ENCODE data around the gene NRL.
A peak's percentile ranks its signal among the peaks of the same experiment; 100 is the strongest.
"Not testable (repeated sequence)": the region's sequence is repeated elsewhere in the genome, so short reads cannot be mapped to it uniquely, and the experiment has no call there.

NRL gene

GRCh38 chr14:24051789-24052655, 62.7 kb downstream of the NRL start, which contains the start of gene CARMIL3:
Gene CARMIL3 (plus strand): TSS chr14:24052009. CDS start chr14:24052154, 145 bp downstream.
- peak; percentile 67 for DNase-seq

- no peak for DNase-seq
These were observed 63.5 kb downstream of the NRL start for GRCh38 chr14:24051176-24051788.

- not testable (repeated sequence) for DNase-seq
These were observed 64.0 kb downstream of the NRL start for GRCh38 chr14:24050753-24051152.

GRCh38 chr14:24049002-24049401, 65.7 kb downstream of the NRL start:
- peak; percentile 54 for DNase-seq

GRCh38 chr14:24042746-24043145, 72.0 kb downstream of the NRL start:
- no peak for DNase-seq

- DNase-seq: no peak
These were observed 74.1 kb downstream of the NRL start for GRCh38 chr14:24040692-24041091.

- peak; percentile 86 for DNase-seq
These were observed 76.1 kb downstream of the NRL start for GRCh38 chr14:24038686-24039085.

- no peak for DNase-seq
These were observed 77.1 kb downstream of the NRL start for GRCh38 chr14:24037658-24038037.

GRCh38 chr14:24036963-24037657, 77.6 kb downstream of the NRL start:
- not testable (repeated sequence) for DNase-seq

- peak; percentile 87 for DNase-seq
These were observed 78.4 kb downstream of the NRL start for GRCh38 chr14:24036169-24036962.

GRCh38 chr14:24035769-24036168, 79.0 kb downstream of the NRL start:
- peak; percentile 47 for DNase-seq

GRCh38 chr14:24032727-24033418, 81.9 kb downstream of the NRL start:
- peak; percentile 88 for DNase-seq

GRCh38 chr14:24031331-24031730, 83.4 kb downstream of the NRL start:
- DNase-seq: not testable (repeated sequence)

GRCh38 chr14:24029687-24030086, 85.1 kb downstream of the NRL start:
- DNase-seq: not testable (repeated sequence)
